HepG2 (cell line): Measurements from ENCODE around the gene PIAS1. TPM values are rescaled to one million over a fixed set of nuclear protein-coding genes. Genes with fewer than 3 reads are reported as not detected.

Source experiments
- ATAC-seq: fragments of 200-7000 bp; cut with Tn5 transposase; 3 replicates; pipeline ENCODE4 v1.9.1; 2020; ENCODE audit warnings: mild to moderate bottlenecking, moderate library complexity
- BruUV-seq: library from RNA; stranded (reverse); fragments of 400-500 nt; replicated peaks from 2 replicates; lab custom pipeline; 2021; lab: Mats Ljungman, UMichigan
- CTCF ChIA-PET: fragments of 300-600 bp; formaldehyde crosslinking; extraction: SDS; loops from one replicate; lab custom pipeline; 2021; ENCODE audit warnings: low total read pairs, inconsistent platforms, low intra/inter-chr PET ratio; lab: Yijun Ruan, JAX
- POLR2A ChIA-PET: fragments of 350-600 bp; sonication (Branson Sonifier 250); formaldehyde crosslinking; loops from one replicate; lab custom pipeline; 2020; ENCODE audit warnings: antibody characterized with exemption, inconsistent platforms; lab: Yijun Ruan, JAX
- DNase-seq: peaks from one replicate; pipeline ENCODE4 v3.0.0-alpha.2; 2015; ENCODE audit warnings: low spot score
- FAIRE-seq: peaks from 3 replicates; lab custom pipeline; 2011; peaks lifted over from hg19 to GRCh38; lab: Jason Lieb, UNC
- H2AFZ ChIP-seq: one replicate; pipeline ENCODE4 v1.6.1; 2011; ENCODE audit warnings: low read length, inconsistent platforms
- H3K27ac ChIP-seq: fragments of 300-600 bp; 3 replicates; pipeline ENCODE4 v1.8.0; 2011; ENCODE audit warnings: mixed run types, mild to moderate bottlenecking, mixed read lengths, low read length, inconsistent platforms; ENCODE audit not compliant: insufficient read depth; ENCODE audit errors: extremely low read length
- H3K27me3 ChIP-seq, 2 experiments: fragments of 200-600 bp in 1 of 2; 2 replicates in 1 of 2; 3 replicates in 1 of 2; pipeline versions ENCODE4 v1.6.0 to v1.8.0; 2011; ENCODE audit warnings: low read length in 2 of 2, mild to moderate bottlenecking in 2 of 2, moderate library complexity in 2 of 2, inconsistent platforms in 1 of 2; ENCODE audit not compliant: insufficient read depth in 2 of 2, control insufficient read depth in 1 of 2
- H3K36me3 ChIP-seq, 2 experiments: fragments of 200-600 bp in 1 of 2; replicated peaks in 1 of 2; 2 replicates in 1 of 2; 3 replicates in 1 of 2; pipeline versions ENCODE4 v1.5.1 to v1.8.0; 2011; ENCODE audit warnings: low read length in 2 of 2, inconsistent platforms in 1 of 2; ENCODE audit not compliant: insufficient read depth in 2 of 2, control insufficient read depth in 1 of 2
- H3K4me1 ChIP-seq: 2 replicates; pipeline ENCODE4 v1.5.1; 2012; ENCODE audit warnings: low read length, inconsistent platforms; ENCODE audit not compliant: insufficient read depth
- H3K4me2 ChIP-seq: 2 replicates; pipeline ENCODE4 v1.6.0; 2011; ENCODE audit warnings: low read depth, low read length, inconsistent platforms
- H3K4me3 ChIP-seq, 3 experiments: fragments of 200-600 bp in 1 of 3; sonication (generic), shearing (Covaris generic) in 1 of 3; replicated peaks in 1 of 3; 2 replicates each; pipeline ENCODE4 v1.5.1; 2011 to 2016; ENCODE audit warnings: low read length in 3 of 3, inconsistent platforms in 2 of 3, low read depth in 2 of 3, mild to moderate bottlenecking in 2 of 3, control low read depth in 1 of 3, mixed read lengths in 1 of 3; ENCODE audit not compliant: insufficient read depth in 1 of 3
- H3K79me2 ChIP-seq: one replicate; pipeline ENCODE4 v1.6.1; 2011; ENCODE audit warnings: low read length, inconsistent platforms; ENCODE audit not compliant: insufficient read depth
- H3K9ac ChIP-seq: 2 replicates; pipeline ENCODE4 v1.6.0; 2011; ENCODE audit warnings: mild to moderate bottlenecking, low read depth, low read length, inconsistent platforms; ENCODE audit not compliant: insufficient read depth
- H3K9me3 ChIP-seq: 2 replicates; pipeline ENCODE4 v1.5.1; 2012; ENCODE audit warnings: mild to moderate bottlenecking, low read length
- H4K20me1 ChIP-seq: 2 replicates; pipeline ENCODE4 v1.6.0; 2011; ENCODE audit warnings: inconsistent platforms, mild to moderate bottlenecking, low read length, moderate library complexity; ENCODE audit not compliant: insufficient read depth
- CBX2 ChIP-seq, 2 experiments: fragments of 200-600 bp in 1 of 2; sonication (generic); formaldehyde crosslinking in 1 of 2; IDR thresholded peaks; 2 replicates each; pipeline versions ENCODE4 v1.7.0 to v1.8.1; 2018 to 2022; ENCODE audit warnings: low read depth in 2 of 2, low read length in 1 of 2, mild to moderate bottlenecking in 1 of 2, missing genetic modification reagents in 1 of 2
- HDAC2 ChIP-seq: sonication (generic); formaldehyde crosslinking; IDR thresholded peaks from 2 replicates; pipeline ENCODE4 v1.4.0; 2020; ENCODE audit warnings: missing genetic modification reagents
- KDM1A ChIP-seq: IDR thresholded peaks from 2 replicates; pipeline ENCODE4 v1.6.1; 2016; ENCODE audit warnings: missing compliant biosample characterization
- KDM2A ChIP-seq: sonication (generic); formaldehyde crosslinking; IDR thresholded peaks from 2 replicates; pipeline ENCODE4 v1.4.0; 2020; ENCODE audit warnings: low read depth, missing genetic modification reagents, borderline replicate concordance
- NRL ChIP-seq: sonication (generic); formaldehyde crosslinking; IDR thresholded peaks from 2 replicates; pipeline ENCODE4 v1.5.0; 2020; ENCODE audit warnings: missing genetic modification reagents, mild to moderate bottlenecking, moderate library complexity, borderline replicate concordance
- RBFOX2 ChIP-seq: fragments of 200-400 bp; formaldehyde crosslinking; IDR thresholded peaks from 2 replicates; pipeline ENCODE4 v1.6.1; 2017; ENCODE audit warnings: low read depth, mild to moderate bottlenecking, low read length
- SKI ChIP-seq: fragments of 450-650 bp; IDR thresholded peaks from one replicate; pipeline ENCODE4 v1.6.1; 2018; ENCODE audit warnings: mild to moderate bottlenecking; ENCODE audit not compliant: partially characterized antibody
- ZFP91 ChIP-seq: sonication (generic); formaldehyde crosslinking; IDR thresholded peaks from 2 replicates; pipeline ENCODE4 v1.9.0; 2022; ENCODE audit warnings: missing genetic modification reagents, mild to moderate bottlenecking, borderline replicate concordance
- ZKSCAN5 ChIP-seq: sonication (generic); formaldehyde crosslinking; IDR thresholded peaks from 2 replicates; pipeline ENCODE4 v1.5.1; 2020; ENCODE audit warnings: mild to moderate bottlenecking, missing genetic modification reagents
- ZNF556 ChIP-seq: sonication (generic); formaldehyde crosslinking; IDR thresholded peaks from 2 replicates; pipeline ENCODE4 v1.4.0; 2020; ENCODE audit warnings: mild to moderate bottlenecking, missing genetic modification reagents, borderline replicate concordance
- WGBS: methylation state at CpG from one replicate; pipeline ENCODE4 v1.1.6; 2017; ENCODE audit warnings: low lambda C conversion rate; 5-methylcytosine and 5-hydroxymethylcytosine counted together
- in situ Hi-C: cut with HindIII; loops from 2 replicates; pipeline ENCODE4 v1.10.0; 2017; ENCODE audit warnings: low pct_unique_long_range_greater_than_20kb; ENCODE audit not compliant: extremely low pct_ligation_motif_present
- intact Hi-C: fragments of 100-400 bp; cut with micrococcal nuclease; formaldehyde crosslinking; loops from one replicate; pipeline ENCODE4 v1.10.0; 2022; ENCODE audit not compliant: unreplicated experiment
- polyA plus RNA-seq, 8 experiments: library from polyadenylated mRNA; depleted of rRNA in 3 of 8; stranded (reverse) in 7 of 8; unstranded in 1 of 8; fragments of >200 nt; fragmentation: Illumina TruSeq in 4 of 8; extraction: Trizol in 4 of 8; gene quantifications; 2 replicates each; pipeline versions ENCODE4 v1.2.1 to v1.2.3, GENCODE V29; 2011 to 2016; ENCODE audit warnings: low read depth in 4 of 8, missing spikeins in 1 of 8, mixed read lengths in 1 of 8; ENCODE audit not compliant: insufficient read depth in 1 of 8
- total RNA-seq, 5 experiments: library from RNA; depleted of rRNA; stranded (reverse); fragments of >200 nt; fragmentation: Illumina TruSeq; extraction: Trizol; gene quantifications; 2 replicates each; pipeline ENCODE4 v1.2.3, GENCODE V29; 2016; ENCODE audit warnings: low read depth in 1 of 5
- TF ChIP-seq, protein P1 (sequence below): sonication (generic); formaldehyde crosslinking; IDR thresholded peaks from 2 replicates; pipeline ENCODE4 v1.4.0; 2020; ENCODE audit warnings: mild to moderate bottlenecking, missing genetic modification reagents

Gene PIAS1
- total and polyA plus RNA-seq, 2 of the 13 experiments (the other 11 are each of a cell fraction or from before 2014, with no cell fraction given), result 20.7 to 33.7 TPM

DNA sequence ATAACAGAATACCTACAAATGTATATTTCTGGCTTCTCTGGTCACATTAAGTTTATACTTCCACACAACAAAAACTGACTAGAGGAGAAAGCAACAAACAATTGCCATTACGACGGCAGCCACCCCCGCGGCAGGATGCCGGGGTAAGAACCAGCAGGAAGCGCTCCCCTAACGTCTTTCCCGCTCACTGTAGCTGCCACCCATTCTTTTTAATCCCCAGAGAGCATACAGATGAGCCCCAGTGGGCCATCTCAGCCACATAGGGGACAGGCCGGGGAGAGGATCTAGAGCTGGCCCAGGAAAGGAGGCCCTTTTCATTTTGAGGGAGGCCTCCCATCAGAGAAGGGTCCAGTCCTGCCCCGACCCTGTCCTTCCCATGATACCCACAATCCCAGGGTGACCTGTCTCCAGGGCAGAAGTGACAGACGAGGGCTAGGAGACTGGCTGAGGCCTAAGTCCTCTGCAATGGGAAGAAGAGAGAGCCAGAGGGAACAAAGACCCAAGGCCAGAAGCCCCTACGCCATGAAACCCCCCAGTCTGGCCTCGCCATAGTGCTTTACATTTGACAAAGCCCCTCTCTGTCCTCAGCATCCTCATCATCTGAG, 154.6 kb downstream of the PIAS1 start:
- Histone ChIP-seq H3K4me3 (no peak overlapping the region), H3K4me1 (peaks cover 25% of the 10 kb centered on the region), H3K9ac (no peak overlapping the region), H3K27me3 (no peaks in the 10 kb centered on the region), H4K20me1 (0 out of 2 replicates have a peak, but pooled peaks cover 6% of the 10 kb centered on the region), H3K9me3 (no peaks in the 10 kb centered on the region), H3K36me3 (peaks cover 3 to 8% of the 10 kb centered on the region in 2 experiments; a peak in 4 of 5 replicates), H3K27ac (no peak overlapping the region), H3K79me2 (no peaks in the 10 kb centered on the region), H3K4me2 (no peak overlapping the region), H2AFZ (no peak overlapping the region)
- ChIA-PET POLR2A (no interaction called here), CTCF (no interaction called here)
- no TSS peak for BruUV-seq
- DNase-seq, result no peak
- in situ Hi-C loops, result no loop called here
- no peak for ATAC-seq
- WGBS, result 97% methylated on average over 11 of the region's 13 CpGs
- FAIRE-seq, result no peak
- intact Hi-C loops, result no loop called here
- TF ChIP-seq, protein P1, sequence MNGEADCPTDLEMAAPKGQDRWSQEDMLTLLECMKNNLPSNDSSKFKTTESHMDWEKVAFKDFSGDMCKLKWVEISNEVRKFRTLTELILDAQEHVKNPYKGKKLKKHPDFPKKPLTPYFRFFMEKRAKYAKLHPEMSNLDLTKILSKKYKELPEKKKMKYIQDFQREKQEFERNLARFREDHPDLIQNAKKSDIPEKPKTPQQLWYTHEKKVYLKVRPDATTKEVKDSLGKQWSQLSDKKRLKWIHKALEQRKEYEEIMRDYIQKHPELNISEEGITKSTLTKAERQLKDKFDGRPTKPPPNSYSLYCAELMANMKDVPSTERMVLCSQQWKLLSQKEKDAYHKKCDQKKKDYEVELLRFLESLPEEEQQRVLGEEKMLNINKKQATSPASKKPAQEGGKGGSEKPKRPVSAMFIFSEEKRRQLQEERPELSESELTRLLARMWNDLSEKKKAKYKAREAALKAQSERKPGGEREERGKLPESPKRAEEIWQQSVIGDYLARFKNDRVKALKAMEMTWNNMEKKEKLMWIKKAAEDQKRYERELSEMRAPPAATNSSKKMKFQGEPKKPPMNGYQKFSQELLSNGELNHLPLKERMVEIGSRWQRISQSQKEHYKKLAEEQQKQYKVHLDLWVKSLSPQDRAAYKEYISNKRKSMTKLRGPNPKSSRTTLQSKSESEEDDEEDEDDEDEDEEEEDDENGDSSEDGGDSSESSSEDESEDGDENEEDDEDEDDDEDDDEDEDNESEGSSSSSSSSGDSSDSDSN (CRISPR knock-in tag), result no peak
- no peak for TF ChIP-seq RBFOX2
- no peak for TF ChIP-seq ZKSCAN5 (CRISPR knock-in tag)
- TF ChIP-seq ZFP91, result no peak
- no peak for TF ChIP-seq ZNF556 (CRISPR knock-in tag)
- TF ChIP-seq NRL (CRISPR knock-in tag), result no peak
- no peak for TF ChIP-seq CBX2 (IDR thresholded peaks at IDR 0.05; ENCODE audit: low read depth, low read length)
- TF ChIP-seq CBX2 (CRISPR knock-in tag; IDR thresholded peaks at IDR 0.05; ENCODE audit: low read depth), result no peak
- no peak for TF ChIP-seq SKI
- no peak for TF ChIP-seq HDAC2 (CRISPR knock-in tag)
- TF ChIP-seq KDM2A (CRISPR knock-in tag), result no peak
- no peak for TF ChIP-seq KDM1A (CRISPR knock-in tag)
- TF ChIP-seq, all 625 proteins: peak for 0
